Bronchial epithelial cell (primary cell): Measurements from ENCODE around the gene ABCA13. TPM values are rescaled to one million over a fixed set of nuclear protein-coding genes. Genes with fewer than 3 reads are reported as not detected.

Experiments
- DNase-seq: peaks from one replicate; pipeline ENCODE4 v3.0.0-alpha.2; 2010; ENCODE audit warnings: low read depth
- FAIRE-seq: peaks from 2 replicates; lab custom pipeline; 2011; peaks lifted over from hg19 to GRCh38; lab: Jason Lieb, UNC
- H3K27me3 ChIP-seq: 2 replicates; pipeline ENCODE4 v1.5.1; 2011; ENCODE audit warnings: low read length; ENCODE audit not compliant: control insufficient read depth, insufficient read depth
- H3K36me3 ChIP-seq: 2 replicates; pipeline ENCODE4 v1.5.1; 2011; ENCODE audit warnings: low read length; ENCODE audit not compliant: control insufficient read depth, insufficient read depth
- H3K4me3 ChIP-seq: 2 replicates; pipeline ENCODE4 v1.5.1; 2011; ENCODE audit warnings: mild to moderate bottlenecking, low read depth, low read length, control low read depth
- total RNA-seq: library from RNA; depleted of rRNA; stranded (reverse); fragments of >200 nt; gene quantifications from 2 replicates; pipeline ENCODE4 v1.2.1, GENCODE V29; 2014
- TF ChIP-seq, protein P1 (sequence below): IDR thresholded peaks from 2 replicates; pipeline ENCODE4 v1.5.1; 2011; ENCODE audit warnings: mild to moderate bottlenecking, moderate library complexity, low read length, control low read depth, inconsistent platforms; ENCODE audit not compliant: insufficient read depth, severe bottlenecking

Gene ABCA13
- total RNA-seq, 1 donor from 2014 or later = 0.79 TPM

DNA sequence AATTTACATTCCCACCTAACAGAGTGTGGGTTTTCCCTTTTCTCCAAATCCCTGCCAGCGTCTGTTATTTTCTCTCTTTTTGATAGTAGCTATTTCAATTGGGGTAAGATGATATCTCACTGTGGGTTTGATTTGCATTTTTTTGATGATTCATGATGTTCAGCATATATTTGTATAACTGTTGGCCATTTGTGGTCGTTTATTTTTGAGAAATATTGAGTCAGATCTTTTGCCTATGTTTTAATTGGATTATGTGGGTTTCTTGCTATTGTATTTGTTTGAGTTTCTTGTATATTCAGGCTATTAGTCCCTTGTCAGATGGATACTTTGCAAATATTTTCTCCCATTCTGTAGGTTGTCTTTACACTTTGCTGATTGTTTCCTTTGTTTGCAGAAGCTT, 193.8 kb downstream of the ABCA13 start:
- DNase-seq = peak; percentile 69
- Histone ChIP-seq H3K4me3 (no peak overlapping the region), H3K36me3 (no peaks in the 10 kb centered on the region), H3K27me3 (no peaks in the 10 kb centered on the region)
- no peak for FAIRE-seq
- TF ChIP-seq, protein P1, sequence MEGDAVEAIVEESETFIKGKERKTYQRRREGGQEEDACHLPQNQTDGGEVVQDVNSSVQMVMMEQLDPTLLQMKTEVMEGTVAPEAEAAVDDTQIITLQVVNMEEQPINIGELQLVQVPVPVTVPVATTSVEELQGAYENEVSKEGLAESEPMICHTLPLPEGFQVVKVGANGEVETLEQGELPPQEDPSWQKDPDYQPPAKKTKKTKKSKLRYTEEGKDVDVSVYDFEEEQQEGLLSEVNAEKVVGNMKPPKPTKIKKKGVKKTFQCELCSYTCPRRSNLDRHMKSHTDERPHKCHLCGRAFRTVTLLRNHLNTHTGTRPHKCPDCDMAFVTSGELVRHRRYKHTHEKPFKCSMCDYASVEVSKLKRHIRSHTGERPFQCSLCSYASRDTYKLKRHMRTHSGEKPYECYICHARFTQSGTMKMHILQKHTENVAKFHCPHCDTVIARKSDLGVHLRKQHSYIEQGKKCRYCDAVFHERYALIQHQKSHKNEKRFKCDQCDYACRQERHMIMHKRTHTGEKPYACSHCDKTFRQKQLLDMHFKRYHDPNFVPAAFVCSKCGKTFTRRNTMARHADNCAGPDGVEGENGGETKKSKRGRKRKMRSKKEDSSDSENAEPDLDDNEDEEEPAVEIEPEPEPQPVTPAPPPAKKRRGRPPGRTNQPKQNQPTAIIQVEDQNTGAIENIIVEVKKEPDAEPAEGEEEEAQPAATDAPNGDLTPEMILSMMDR = no peak

DNA sequence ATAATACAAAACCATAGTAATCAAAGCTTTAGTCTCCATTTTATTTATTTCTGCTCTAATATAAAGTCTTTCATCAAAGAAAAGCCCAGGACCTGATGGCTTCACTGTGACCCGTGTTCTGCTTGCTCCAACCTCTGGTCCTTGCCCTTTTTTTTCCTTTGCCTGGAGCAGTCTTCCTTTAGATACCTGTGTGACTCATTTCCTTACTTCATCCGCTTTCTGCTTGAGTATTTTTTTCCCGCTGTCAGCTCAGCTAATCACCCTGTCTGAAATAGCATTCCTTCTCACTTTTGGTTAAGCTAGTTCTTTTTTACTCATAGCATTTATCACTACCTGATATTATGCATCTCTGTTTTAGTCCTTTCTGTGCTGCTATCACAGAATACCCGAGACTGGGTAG, 194.8 kb downstream of the ABCA13 start:
- Histone ChIP-seq H3K4me3 (no peak overlapping the region), H3K36me3 (no peaks in the 10 kb centered on the region), H3K27me3 (no peaks in the 10 kb centered on the region)
- peak; percentile 91 for DNase-seq
- TF ChIP-seq, protein P1 = no peak
- no peak for FAIRE-seq

DNA sequence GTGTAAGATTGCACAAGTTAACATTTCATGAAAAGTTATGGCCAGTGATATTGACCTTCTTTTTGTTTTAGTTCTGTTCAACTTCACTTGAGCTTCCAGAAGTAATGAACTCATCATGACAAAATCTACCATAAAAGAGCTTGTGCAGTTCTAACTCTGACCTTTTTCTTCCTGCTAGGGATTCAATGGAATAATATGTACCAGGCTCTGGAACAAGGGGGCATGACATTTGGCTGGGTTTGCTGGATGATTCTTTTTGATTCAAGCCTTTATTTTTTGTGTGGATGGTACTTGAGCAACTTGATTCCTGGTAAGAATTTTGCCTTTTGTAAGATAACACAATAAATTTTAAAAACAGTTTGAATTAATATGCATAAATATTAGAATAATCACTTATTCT, 205.0 kb downstream of the ABCA13 start:
- TF ChIP-seq, protein P1 = no peak
- H3K36me3 ChIP-seq = no peaks in the 10 kb centered on the region
- FAIRE-seq = no peak
- H3K4me3 ChIP-seq = no peak overlapping the region
- H3K27me3 ChIP-seq = no peaks in the 10 kb centered on the region
- no peak for DNase-seq

DNA sequence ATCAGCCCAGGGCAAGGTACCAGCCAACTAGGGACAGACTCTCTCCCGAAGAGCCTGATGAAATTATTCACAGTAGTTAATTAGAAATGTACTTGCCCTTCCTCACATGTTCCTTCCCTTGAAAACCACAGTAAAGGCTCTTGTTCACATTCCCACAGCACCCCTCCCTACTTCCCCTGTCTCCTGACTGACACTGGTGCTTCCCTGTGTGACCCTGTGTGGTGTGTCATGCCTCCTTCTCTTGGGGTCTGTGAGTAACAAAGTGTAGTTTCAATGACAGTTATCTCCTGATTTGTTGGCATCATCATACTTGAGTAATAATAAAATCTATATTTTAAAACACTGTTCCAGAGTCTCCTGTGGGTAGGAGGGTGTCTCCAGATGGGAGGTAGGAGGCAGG, 209.7 kb downstream of the ABCA13 start:
- DNase-seq (no peak), FAIRE-seq (no peak)
- Histone ChIP-seq H3K36me3 (no peaks in the 10 kb centered on the region), H3K4me3 (no peak overlapping the region), H3K27me3 (no peaks in the 10 kb centered on the region)
- TF ChIP-seq, protein P1 = no peak

DNA sequence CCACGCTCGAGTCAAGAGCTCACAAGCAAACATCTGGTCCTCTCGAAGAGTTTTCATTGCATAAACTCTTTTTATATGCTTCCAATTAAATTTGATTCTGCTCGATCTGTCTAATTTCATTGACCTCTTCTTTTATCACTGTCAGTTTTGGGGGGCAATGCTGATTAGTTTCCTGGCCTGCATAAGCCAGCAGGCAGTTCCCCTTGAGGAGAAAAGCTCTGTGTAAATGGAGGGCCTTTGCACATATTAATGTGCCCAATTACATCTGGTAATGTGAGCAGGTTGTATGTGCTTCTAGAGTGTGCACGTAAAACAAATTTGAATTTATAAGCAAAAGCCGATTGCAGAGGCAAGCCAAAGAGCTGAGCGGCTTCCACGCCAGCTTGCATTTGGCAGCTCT, 210.3 kb downstream of the ABCA13 start:
- DNase-seq (no peak), FAIRE-seq (no peak)
- TF ChIP-seq, protein P1 = no peak

DNA sequence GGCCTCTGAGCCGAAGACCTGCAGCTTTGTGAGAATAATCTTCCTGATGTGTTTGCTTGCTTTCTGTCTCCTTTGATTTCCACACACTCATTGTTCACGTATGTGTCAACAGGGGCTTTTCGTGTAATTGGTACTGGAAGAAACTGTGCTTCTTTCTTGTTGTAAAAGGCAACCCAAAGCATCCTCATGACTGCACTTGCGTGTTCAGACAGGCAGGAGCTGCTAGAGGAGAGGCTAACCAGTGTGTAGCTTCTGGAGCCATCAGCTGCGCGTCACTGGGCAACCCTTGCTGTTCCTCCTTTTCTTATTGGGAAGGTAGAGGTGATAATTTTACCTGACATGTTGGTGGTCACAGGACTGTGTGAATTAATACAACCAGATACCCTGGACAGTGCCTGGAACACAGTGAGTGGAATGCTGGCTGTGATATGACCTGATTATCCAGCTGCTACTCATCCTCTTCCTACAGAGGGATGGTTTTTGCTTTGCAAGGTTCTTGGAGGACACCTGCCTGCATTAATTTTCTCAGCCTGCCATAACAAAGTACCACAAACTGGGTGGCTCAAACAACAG, 213.0 kb downstream of the ABCA13 start:
- Histone ChIP-seq H3K27me3 (no peaks in the 10 kb centered on the region), H3K4me3 (no peak overlapping the region), H3K36me3 (no peaks in the 10 kb centered on the region)
- TF ChIP-seq, protein P1 = peak; percentile 49
- DNase-seq = peak; percentile 82
- no peak for FAIRE-seq

More for the DNA sequence above, 210.3 kb downstream of the ABCA13 start:
- H3K27me3 ChIP-seq = no peaks in the 10 kb centered on the region
- no peaks in the 10 kb centered on the region for H3K36me3 ChIP-seq
- H3K4me3 ChIP-seq = no peak overlapping the region
